ENCODE measurements around the gene NSD2. TPM values are rescaled to one million over a fixed set of nuclear protein-coding genes. Genes with fewer than 3 reads are reported as not detected.

NSD2 gene
- total RNA-seq, 1 experiment from 2014 or later, result 128 TPM

GRCh38 chr4:1863297-1864033 is 7.7 kb upstream of the NSD2 start:
- POLR2A ChIA-PET, result no interaction called here
- no peak for TF ChIP-seq SMAD3 (CRISPR knock-in tag; IDR thresholded peaks at IDR 0.05; ENCODE audit: borderline replicate concordance)
- no peak for TF ChIP-seq ZBTB21 (CRISPR knock-in tag; IDR thresholded peaks at IDR 0.05; ENCODE audit: borderline replicate concordance)
- no peak for TF ChIP-seq NFATC4 (CRISPR knock-in tag; IDR thresholded peaks at IDR 0.05)
- TF ChIP-seq GTF2I (CRISPR knock-in tag; conservative IDR thresholded peaks at IDR 0.05), result no peak
- TF ChIP-seq ZNF232 (CRISPR knock-in tag; IDR thresholded peaks at IDR 0.05), result no peak
- TF ChIP-seq PREB (CRISPR knock-in tag; IDR thresholded peaks at IDR 0.05; ENCODE audit: borderline replicate concordance), result no peak
- TF ChIP-seq SP1 (CRISPR knock-in tag; conservative IDR thresholded peaks at IDR 0.05), result no peak
- no peak for TF ChIP-seq ATF3 (CRISPR knock-in tag; conservative IDR thresholded peaks at IDR 0.05)
- no peak for TF ChIP-seq FOXP1 (CRISPR knock-in tag; IDR thresholded peaks at IDR 0.05; ENCODE audit: borderline replicate concordance)
- no peak for TF ChIP-seq FOXP4 (CRISPR knock-in tag; IDR thresholded peaks at IDR 0.05)
- TF ChIP-seq EMX1 (CRISPR knock-in tag; IDR thresholded peaks at IDR 0.05), result no peak
- TF ChIP-seq, protein P1, sequence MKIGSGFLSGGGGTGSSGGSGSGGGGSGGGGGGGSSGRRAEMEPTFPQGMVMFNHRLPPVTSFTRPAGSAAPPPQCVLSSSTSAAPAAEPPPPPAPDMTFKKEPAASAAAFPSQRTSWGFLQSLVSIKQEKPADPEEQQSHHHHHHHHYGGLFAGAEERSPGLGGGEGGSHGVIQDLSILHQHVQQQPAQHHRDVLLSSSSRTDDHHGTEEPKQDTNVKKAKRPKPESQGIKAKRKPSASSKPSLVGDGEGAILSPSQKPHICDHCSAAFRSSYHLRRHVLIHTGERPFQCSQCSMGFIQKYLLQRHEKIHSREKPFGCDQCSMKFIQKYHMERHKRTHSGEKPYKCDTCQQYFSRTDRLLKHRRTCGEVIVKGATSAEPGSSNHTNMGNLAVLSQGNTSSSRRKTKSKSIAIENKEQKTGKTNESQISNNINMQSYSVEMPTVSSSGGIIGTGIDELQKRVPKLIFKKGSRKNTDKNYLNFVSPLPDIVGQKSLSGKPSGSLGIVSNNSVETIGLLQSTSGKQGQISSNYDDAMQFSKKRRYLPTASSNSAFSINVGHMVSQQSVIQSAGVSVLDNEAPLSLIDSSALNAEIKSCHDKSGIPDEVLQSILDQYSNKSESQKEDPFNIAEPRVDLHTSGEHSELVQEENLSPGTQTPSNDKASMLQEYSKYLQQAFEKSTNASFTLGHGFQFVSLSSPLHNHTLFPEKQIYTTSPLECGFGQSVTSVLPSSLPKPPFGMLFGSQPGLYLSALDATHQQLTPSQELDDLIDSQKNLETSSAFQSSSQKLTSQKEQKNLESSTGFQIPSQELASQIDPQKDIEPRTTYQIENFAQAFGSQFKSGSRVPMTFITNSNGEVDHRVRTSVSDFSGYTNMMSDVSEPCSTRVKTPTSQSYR (CRISPR knock-in tag; IDR thresholded peaks at IDR 0.05), result no peak
- TF ChIP-seq CDX4 (CRISPR knock-in tag; IDR thresholded peaks at IDR 0.05; ENCODE audit: borderline replicate concordance), result no peak
- no peak for TF ChIP-seq JAZF1 (CRISPR knock-in tag; IDR thresholded peaks at IDR 0.05)
- DNase-seq (ENCODE audit: low spot score), result no peak
- H3K27me3 Mint-ChIP-seq (ENCODE audit: low read depth), result peaks cover 99% of the 10 kb centered on the region
- H3K9me3 Mint-ChIP-seq, result no peaks in the 10 kb centered on the region
- H3K27ac Mint-ChIP-seq, result no peak overlapping the region
- no peaks in the 10 kb centered on the region for H3K36me3 Mint-ChIP-seq
- H3K4me1 Mint-ChIP-seq, result no peaks in the 10 kb centered on the region
- CTCF ChIA-PET, result interaction anchor here (0.7 to 0.9 kb wide), 2 partner anchors 49 to 134 kb away, joined by 3 read pairs; no protein-coding TSS in a partner anchor
- no peak for ATAC-seq
- H3K4me3 Mint-ChIP-seq, result no peak overlapping the region

DNA sequence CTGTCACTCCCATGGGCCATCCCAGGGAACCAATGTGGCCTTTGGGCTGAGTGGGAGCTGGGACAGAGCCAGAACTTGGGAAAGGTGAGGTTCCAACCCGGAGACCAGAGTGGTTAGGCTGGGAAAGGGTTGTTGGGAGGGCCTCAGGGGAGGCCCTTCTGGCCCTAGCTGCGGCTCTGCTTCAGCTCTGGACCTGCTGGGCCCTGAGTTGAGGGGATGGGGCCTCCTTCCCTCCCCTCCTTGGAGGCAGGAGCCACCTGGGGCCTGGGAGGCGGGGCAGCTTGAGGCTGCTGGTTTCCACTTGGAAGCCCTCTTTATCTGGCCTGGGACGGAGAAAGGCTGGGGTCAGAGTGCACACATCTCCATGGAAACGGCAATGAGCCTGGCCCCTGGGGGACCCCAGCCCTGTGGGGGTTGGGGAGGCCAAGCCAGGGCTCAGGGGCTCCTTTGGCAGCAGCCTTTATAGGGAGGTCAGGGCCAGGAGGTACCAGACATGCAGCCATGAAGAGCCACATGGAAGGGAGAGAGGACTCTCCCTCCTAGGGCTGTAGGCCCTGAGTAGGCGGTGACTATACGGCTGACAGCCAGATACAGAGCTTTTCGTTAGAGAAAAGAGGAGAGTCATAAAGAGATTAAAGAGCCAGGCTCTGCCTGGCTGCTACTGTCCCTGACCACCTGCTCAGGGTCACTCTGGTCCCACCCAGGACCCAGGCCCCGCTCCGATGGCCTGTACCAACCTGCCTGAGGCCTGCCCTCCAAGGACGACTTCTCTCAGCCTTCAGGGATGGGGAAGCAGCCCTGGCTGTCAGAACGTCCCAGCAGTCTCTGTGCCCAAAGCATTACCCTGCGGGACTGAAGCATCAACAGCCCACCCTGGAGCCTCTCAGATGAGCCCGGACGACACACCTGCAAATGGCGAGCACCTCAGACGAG is 6.9 kb upstream of the NSD2 start:
- no peaks in the 10 kb centered on the region for H3K4me1 Mint-ChIP-seq
- TF ChIP-seq ATF6 (CRISPR knock-in tag; IDR thresholded peaks at IDR 0.05) (no peak), GRHL2 (CRISPR knock-in tag; IDR thresholded peaks at IDR 0.05; ENCODE audit: insufficient replicate concordance, severe bottlenecking) (no peak)
- TF ChIP-seq, protein P2, sequence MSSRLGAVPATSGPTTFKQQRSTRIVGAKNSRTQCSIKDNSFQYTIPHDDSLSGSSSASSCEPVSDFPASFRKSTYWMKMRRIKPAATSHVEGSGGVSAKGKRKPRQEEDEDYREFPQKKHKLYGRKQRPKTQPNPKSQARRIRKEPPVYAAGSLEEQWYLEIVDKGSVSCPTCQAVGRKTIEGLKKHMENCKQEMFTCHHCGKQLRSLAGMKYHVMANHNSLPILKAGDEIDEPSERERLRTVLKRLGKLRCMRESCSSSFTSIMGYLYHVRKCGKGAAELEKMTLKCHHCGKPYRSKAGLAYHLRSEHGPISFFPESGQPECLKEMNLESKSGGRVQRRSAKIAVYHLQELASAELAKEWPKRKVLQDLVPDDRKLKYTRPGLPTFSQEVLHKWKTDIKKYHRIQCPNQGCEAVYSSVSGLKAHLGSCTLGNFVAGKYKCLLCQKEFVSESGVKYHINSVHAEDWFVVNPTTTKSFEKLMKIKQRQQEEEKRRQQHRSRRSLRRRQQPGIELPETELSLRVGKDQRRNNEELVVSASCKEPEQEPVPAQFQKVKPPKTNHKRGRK (CRISPR knock-in tag; IDR thresholded peaks at IDR 0.05; ENCODE audit: borderline replicate concordance), result no peak
- TF ChIP-seq, protein P3, sequence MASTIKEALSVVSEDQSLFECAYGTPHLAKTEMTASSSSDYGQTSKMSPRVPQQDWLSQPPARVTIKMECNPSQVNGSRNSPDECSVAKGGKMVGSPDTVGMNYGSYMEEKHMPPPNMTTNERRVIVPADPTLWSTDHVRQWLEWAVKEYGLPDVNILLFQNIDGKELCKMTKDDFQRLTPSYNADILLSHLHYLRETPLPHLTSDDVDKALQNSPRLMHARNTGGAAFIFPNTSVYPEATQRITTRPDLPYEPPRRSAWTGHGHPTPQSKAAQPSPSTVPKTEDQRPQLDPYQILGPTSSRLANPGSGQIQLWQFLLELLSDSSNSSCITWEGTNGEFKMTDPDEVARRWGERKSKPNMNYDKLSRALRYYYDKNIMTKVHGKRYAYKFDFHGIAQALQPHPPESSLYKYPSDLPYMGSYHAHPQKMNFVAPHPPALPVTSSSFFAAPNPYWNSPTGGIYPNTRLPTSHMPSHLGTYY (CRISPR knock-in tag; IDR thresholded peaks at IDR 0.05), result no peak
- ChIA-PET POLR2A (no interaction called here), CTCF (interaction anchor here (0.9 kb wide), 1 partner anchor 49 kb away, joined by 3 read pairs; no protein-coding TSS in a partner anchor)
- no peak overlapping the region for H3K27ac Mint-ChIP-seq
- no peaks in the 10 kb centered on the region for H3K9me3 Mint-ChIP-seq
- peaks cover 99% of the 10 kb centered on the region for H3K27me3 Mint-ChIP-seq (ENCODE audit: low read depth)
- no peaks in the 10 kb centered on the region for H3K36me3 Mint-ChIP-seq
- DNase-seq (ENCODE audit: low spot score) (no peak), ATAC-seq (no peak)
- no peak overlapping the region for H3K4me3 Mint-ChIP-seq

Data from WTC11 (cell line).